Mesothelial cell of epicardium (in vitro differentiated cells): ENCODE measurements around the gene FOXP1. TPM values are rescaled to one million over a fixed set of nuclear protein-coding genes. Genes with fewer than 3 reads are reported as not detected.

ENCODE experiments used
- DNase-seq, 2 experiments: peaks; one replicate each; pipeline ENCODE4 v3.0.0; 2021; ENCODE audit warnings: low spot score in 2 of 2; ENCODE audit not compliant: unreplicated experiment in 2 of 2
- H3K27ac Mint-ChIP-seq: 2 replicates; pipeline ENCODE4 v1.8.0; 2021; ENCODE audit warnings: mixed read lengths
- H3K27me3 Mint-ChIP-seq: 2 replicates; pipeline ENCODE4 v1.8.0; 2021; ENCODE audit warnings: low read depth, mixed read lengths
- H3K36me3 Mint-ChIP-seq: 2 replicates; pipeline ENCODE4 v1.8.0; 2021; ENCODE audit warnings: mixed read lengths
- H3K4me1 Mint-ChIP-seq: 2 replicates; pipeline ENCODE4 v1.8.0; 2021; ENCODE audit warnings: mixed read lengths
- H3K4me3 Mint-ChIP-seq: 2 replicates; pipeline ENCODE4 v1.8.0; 2021; ENCODE audit warnings: mild to moderate bottlenecking, moderate library complexity, mixed read lengths
- H3K9me3 Mint-ChIP-seq: 2 replicates; pipeline ENCODE4 v1.8.0; 2021; ENCODE audit warnings: mixed read lengths
- CTCF ChIP-seq: fragments of 200-600 bp; sonication (generic); IDR thresholded peaks from one replicate; pipeline ENCODE4 v1.5.0; 2021; ENCODE audit warnings: antibody characterized with exemption; ENCODE audit not compliant: unreplicated experiment
- total RNA-seq: library from RNA; stranded (reverse); gene quantifications from 3 replicates; pipeline ENCODE4 v1.2.1, GENCODE V29; 2021

The FOXP1 gene
- total RNA-seq, 1 donor from 2014 or later: 187 TPM

- no peaks in the 10 kb centered on the region for H3K9me3 Mint-ChIP-seq
- H3K27me3 Mint-ChIP-seq: no peaks in the 10 kb centered on the region
- peaks cover 66% of the 10 kb centered on the region for H3K4me1 Mint-ChIP-seq
- no peak for TF ChIP-seq CTCF
- no peak overlapping the region for H3K4me3 Mint-ChIP-seq
- peak overlapping the region; percentile 56 for H3K27ac Mint-ChIP-seq
- no peak for DNase-seq
- H3K36me3 Mint-ChIP-seq: no peaks in the 10 kb centered on the region
Measured at GRCh38 chr3:71451060-71451459, 132.5 kb downstream of the FOXP1 start.

GRCh38 chr3:71450162-71450561 lies 133.4 kb downstream of the FOXP1 start:
- no peak overlapping the region for H3K27ac Mint-ChIP-seq
- H3K4me3 Mint-ChIP-seq: no peak overlapping the region
- H3K4me1 Mint-ChIP-seq: peaks cover 57% of the 10 kb centered on the region
- no peaks in the 10 kb centered on the region for H3K27me3 Mint-ChIP-seq
- H3K36me3 Mint-ChIP-seq: no peaks in the 10 kb centered on the region
- DNase-seq: no peak
- no peaks in the 10 kb centered on the region for H3K9me3 Mint-ChIP-seq
- no peak for TF ChIP-seq CTCF

GRCh38 chr3:71447803-71448202 lies 135.7 kb downstream of the FOXP1 start:
- Mint-ChIP-seq H3K36me3 (no peaks in the 10 kb centered on the region), H3K27me3 (no peaks in the 10 kb centered on the region), H3K4me3 (no peak overlapping the region), H3K27ac (peak overlapping the region; percentile 51), H3K4me1 (peaks cover 54% of the 10 kb centered on the region), H3K9me3 (no peaks in the 10 kb centered on the region)
- TF ChIP-seq CTCF: no peak
- DNase-seq: no peak

GRCh38 chr3:71447197-71447596 lies 136.3 kb downstream of the FOXP1 start:
- H3K27me3 Mint-ChIP-seq: no peaks in the 10 kb centered on the region
- TF ChIP-seq CTCF: no peak
- no peaks in the 10 kb centered on the region for H3K9me3 Mint-ChIP-seq
- no peak for DNase-seq
- H3K4me3 Mint-ChIP-seq: no peak overlapping the region
- peaks cover 52% of the 10 kb centered on the region for H3K4me1 Mint-ChIP-seq
- peak overlapping the region; percentile 58 for H3K27ac Mint-ChIP-seq
- no peaks in the 10 kb centered on the region for H3K36me3 Mint-ChIP-seq

GRCh38 chr3:71446734-71447133 lies 136.8 kb downstream of the FOXP1 start:
- Mint-ChIP-seq H3K4me1 (peaks cover 55% of the 10 kb centered on the region), H3K27ac (no peak overlapping the region), H3K4me3 (no peak overlapping the region), H3K36me3 (no peaks in the 10 kb centered on the region), H3K27me3 (no peaks in the 10 kb centered on the region), H3K9me3 (no peaks in the 10 kb centered on the region)
- TF ChIP-seq CTCF: no peak
- no peak for DNase-seq

GRCh38 chr3:71446260-71446659 lies 137.3 kb downstream of the FOXP1 start:
- H3K36me3 Mint-ChIP-seq: no peaks in the 10 kb centered on the region
- no peak overlapping the region for H3K27ac Mint-ChIP-seq
- no peak for DNase-seq
- H3K4me1 Mint-ChIP-seq: peaks cover 51% of the 10 kb centered on the region
- no peak overlapping the region for H3K4me3 Mint-ChIP-seq
- H3K9me3 Mint-ChIP-seq: no peaks in the 10 kb centered on the region
- H3K27me3 Mint-ChIP-seq: no peaks in the 10 kb centered on the region
- TF ChIP-seq CTCF: no peak
